ENCODE data around the gene CBFA2T2.
"Not testable (repeated sequence)": the region's sequence is repeated elsewhere in the genome, so short reads cannot be mapped to it uniquely, and the experiment has no call there.

CBFA2T2 gene

DNA sequence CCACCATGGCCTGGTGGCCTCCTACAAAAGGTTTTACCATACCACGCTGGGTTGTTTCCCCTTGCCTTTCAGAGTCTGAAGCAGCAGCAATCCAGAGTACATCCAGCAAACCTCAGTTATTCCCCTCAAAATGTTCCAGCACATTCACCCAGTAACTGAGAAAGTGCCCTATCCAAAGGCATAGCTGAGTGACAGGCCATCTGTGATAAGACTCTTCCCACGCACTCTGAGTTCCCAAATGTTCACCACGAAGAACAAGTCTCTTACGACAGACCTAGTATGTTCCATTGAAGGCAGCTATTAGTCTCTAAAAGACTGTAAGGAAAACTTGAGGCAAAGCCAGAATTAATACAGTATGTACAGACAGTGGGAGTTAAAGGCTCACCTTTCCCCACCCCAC is 140.6 kb downstream of the CBFA2T2 start:
- DNase-seq = no peak

- DNase-seq = not testable (repeated sequence)
Measured at GRCh38 chr20:33631910-33632309, 142.0 kb downstream of the CBFA2T2 start.

GRCh38 chr20:33635341-33635740 is 145.4 kb downstream of the CBFA2T2 start:
- DNase-seq = no peak

DNA sequence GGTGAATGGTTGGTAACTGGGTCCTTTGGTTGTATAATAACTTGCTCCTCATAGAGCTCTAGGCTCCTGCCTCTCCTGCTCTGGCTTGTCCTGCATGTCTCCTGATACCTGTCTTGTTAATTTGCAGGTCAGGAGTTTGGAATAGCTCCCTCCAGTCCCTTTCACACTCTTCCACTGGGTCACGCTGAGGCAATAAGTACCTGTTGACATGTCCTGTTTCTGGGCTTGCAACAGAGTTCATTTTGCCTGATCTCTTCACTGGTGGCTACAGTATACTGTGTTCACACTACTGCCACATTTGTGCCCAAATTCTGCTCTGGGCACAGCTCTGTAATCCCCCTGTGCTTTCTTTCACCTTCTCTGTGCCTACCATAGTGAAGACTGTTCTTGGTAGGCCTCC is 146.9 kb downstream of the CBFA2T2 start:
- no peak for DNase-seq

GRCh38 chr20:33640287-33640686 is 150.4 kb downstream of the CBFA2T2 start:
- no peak for DNase-seq

DNA sequence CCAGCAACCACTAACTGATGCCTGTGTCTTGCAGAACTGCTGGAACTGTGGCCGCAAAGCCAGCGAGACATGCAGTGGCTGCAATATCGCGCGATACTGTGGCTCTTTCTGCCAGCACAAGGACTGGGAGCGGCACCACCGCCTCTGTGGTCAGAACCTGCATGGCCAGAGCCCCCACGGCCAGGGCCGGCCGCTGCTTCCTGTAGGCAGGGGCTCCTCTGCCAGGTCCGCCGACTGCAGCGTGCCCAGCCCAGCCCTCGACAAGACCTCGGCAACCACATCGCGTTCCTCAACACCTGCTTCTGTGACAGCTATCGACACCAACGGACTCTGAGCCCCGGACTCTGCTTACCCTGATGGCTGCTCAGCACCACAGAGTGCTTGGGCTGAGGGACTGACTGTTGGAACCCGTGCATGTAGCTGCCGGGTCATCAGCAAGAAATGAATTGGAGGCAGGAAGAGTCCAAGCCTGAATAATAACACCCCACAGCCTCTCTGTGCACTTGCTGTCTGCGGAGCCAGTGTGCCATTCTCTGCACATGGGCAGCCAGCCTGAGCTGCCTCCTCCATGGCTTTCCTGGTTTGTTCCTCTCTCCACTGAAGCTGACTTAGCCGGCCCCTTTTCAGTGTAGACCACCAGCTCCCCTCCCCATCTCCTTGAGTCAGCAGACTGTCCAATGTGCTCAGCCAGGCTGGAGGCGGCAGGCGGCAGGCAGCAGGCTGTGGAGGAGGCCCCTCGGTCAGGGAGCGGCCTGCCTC is 154.6 kb downstream of the CBFA2T2 start:
- DNase-seq = no peak

DNA sequence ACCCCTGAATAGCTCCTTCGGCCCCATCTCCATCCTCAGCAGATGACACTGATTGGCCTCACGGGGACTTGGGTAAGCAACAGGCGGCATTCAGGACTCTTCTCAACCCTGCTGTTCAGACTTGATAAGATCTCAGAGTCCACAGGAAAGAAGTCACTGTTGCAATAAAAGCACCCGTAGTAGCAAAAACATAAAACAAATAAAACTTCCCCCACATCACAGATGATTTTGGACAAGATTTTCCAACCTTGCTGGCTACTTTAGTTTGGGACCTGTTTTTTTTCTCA is 155.1 kb downstream of the CBFA2T2 start:
- DNase-seq = no peak

- no peak for DNase-seq
Measured at GRCh38 chr20:33645396-33645795, 155.5 kb downstream of the CBFA2T2 start.

- no peak for DNase-seq
Measured at GRCh38 chr20:33646191-33646590, 156.3 kb downstream of the CBFA2T2 start.

DNA sequence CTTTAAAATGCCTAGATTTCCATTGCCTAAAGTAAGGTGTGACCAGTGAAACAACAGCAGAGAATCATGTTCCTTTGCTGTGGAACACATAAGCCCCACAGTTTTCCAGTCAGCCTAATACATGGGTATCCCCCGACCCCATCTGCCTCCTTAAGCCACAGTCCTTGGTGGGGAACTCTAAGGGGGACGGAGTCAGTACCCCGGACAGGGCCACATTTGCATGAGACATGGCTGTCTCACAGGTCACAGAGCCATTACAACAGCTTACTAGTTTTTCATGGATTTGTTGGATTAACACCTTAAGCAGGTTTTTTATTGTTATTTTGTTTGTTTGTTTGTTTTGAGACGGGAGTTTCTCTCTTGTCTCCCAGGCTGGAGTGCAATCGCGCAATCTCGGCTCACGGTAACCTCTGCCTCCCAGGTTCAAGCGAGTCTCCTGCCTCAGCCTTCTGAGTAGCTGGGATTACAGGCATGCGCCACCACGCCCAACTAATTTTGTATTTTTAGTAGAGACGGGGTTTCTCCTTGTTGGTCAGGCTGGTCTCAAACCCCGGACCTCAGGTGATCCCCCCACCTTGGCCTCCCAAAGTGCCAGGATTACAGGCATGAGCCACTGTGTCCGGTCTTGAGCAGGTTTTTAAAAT is 157.2 kb downstream of the CBFA2T2 start:
- DNase-seq = not testable (repeated sequence)

DNA sequence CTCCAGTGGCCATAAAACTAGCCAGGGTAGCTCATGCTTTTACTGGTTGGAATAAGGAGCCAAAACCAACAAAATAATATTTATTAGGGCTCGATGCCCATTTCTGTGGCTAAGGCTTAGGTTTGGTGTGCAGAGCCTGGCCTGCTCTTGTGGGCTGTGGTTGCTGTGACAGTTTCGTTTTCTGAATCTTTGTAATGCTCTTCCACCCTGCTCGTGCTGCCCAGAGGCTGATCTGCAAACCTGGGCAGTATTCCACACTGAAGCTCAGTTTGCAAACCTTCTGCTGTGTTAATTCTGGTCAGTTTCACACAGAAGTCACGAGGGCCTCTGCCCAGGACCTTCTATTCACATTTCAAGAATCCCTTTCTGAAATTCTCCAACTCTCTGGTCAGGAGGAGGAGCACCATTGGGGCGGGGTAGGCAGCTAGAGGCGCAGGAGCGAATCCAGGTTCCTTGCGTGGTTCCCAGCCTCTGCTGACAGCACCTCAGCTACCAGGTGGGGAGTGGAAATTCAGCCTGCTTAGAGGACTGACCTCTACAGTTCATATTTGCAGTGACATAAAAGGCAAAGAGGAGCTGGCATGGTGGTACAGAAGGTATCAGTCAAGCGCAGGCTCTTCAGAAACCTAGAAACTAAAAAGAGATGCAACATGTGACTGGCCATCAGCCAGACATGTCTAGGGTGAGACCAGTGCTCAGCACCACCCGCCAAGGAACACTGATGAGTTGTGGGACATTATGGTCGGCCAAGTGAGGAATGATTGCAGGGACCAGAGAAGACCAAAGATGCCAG is 157.9 kb downstream of the CBFA2T2 start:
- DNase-seq = no peak

DNA sequence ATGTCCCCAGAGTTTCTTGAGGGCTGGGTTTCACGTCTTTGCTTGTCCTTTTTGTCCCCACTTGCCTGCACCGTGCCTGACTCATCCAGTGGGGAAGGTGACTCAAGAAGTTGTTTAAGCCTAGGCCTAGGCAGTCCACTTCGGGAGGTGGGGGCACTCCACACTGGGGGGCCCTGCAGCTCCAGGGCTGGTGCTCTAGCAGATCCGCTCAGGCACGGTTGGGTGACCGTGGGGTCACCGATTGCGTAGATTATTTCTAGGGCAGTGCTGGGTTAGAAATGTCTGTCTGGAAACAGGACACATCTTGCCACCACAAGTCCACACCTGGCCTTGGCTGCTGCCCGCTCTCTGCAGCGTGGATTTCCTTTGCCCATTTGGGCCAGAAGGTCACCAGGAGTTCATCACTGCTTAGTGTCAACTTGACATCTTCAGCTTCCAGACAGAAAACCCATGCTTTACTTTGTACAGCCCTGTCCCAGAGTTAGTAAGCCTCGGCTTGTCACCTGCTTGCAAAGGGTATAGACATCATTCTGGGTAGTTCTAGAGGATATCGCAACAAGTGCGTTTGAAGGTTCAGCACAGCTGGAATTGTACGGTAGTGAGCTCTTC is 158.6 kb downstream of the CBFA2T2 start:
- no peak for DNase-seq

GRCh38 chr20:33649201-33649681 is 159.3 kb downstream of the CBFA2T2 start:
- DNase-seq = no peak

DNA sequence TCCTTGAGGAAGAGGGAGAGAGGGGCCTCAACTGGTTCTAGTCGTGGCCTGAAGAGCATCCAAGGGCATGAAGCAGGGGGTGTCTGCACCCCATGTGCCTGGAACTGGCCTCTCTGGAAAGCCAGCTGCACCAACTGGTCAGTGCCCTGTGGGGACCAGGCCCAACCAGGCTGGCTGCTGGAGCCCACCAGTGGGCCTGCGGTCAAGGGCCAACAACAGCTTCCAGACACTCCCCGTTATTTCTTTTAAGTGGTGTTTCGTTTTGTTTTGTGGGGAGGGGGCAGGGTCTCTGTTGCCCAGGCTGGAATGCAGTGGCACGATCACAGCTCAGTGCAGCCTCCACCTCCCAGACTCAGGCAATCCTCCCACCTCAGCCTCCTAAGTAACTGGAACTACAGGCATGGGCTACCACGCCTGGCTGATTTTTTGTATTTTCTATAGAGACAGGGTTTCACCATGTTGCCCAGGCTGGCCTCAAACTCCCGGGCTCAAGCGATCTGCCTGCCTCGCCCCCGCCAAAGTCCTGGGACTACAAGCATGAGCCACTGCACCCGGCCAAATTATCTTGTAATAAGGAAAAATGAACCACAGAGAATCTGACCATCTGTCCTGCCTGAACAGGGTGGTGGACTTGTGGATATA is 160.3 kb downstream of the CBFA2T2 start:
- no peak for DNase-seq

DNA sequence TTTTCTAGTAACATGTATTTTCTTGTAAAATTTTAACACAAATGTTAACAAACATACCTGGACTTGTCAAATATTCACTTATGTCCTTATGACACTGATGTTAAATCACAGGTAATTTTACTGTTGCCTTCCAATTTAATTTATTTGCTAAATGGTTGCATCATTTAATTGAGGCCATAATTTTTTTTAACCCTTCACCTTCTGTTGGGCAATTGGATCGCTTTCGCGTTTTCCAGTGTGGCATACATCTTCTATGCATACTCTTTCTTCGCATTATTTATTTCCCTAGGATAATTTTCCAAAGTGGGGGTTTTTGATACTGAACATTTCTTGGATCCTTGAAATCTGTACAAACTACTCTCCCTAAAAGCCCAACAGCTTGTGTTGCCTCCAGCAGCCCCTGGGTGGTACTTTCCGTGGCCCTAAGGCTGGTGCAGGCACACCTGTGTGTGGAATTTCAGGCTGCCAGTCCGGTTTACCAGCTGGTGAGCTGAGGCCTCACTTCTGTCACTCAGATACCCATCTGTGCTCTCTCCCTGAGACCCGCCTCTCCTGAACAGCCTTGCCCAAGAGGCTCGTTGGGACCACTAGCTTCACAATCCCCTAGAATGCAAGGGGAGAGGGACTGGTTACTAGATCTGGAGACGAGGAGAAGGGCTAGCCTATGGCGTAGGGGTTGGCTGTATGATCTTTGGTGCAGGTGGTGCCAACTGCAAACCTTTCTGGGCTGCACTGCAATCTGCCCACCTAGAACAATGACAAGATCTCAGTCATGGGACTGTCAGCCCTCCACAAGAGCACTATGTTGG is 161.1 kb downstream of the CBFA2T2 start:
- no peak for DNase-seq

GRCh38 chr20:33651562-33652048 is 161.7 kb downstream of the CBFA2T2 start:
- no peak for DNase-seq

DNA sequence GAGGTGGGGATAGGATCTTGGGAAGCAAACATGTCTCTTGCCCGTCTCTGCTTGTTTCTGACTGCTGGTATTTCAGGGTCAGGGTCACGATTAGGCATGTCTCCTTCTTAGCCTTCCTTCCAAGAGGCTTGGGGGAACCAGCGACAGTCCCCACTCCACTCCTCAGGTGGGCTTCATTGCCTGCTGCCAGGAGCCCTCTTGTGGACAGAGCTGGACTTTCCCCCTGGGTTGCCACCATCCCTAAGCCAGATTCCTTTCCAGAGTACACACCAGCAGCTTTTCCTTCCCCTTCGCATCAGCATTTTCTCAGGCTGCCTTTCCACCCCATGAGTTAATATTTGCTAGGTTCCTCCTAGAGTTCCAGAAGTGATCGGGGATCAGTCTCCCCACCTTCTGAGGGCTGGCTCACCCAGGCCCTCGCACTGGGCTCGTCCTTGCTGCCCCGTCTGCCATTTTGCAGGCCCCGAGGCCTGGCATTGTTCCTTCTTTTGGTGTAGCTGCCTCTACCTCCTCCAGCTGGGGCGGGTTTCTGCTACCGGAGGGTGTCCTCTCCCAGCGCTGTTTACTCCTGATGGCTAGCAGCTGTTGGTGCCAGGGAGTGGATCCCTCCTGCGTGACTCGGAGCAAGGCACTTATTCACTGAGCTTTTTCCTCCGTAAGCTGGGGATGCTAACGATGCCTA is 163.5 kb downstream of the CBFA2T2 start:
- DNase-seq = no peak

GRCh38 chr20:33653900-33654596 is 164.2 kb downstream of the CBFA2T2 start:
- DNase-seq = no peak

DNA sequence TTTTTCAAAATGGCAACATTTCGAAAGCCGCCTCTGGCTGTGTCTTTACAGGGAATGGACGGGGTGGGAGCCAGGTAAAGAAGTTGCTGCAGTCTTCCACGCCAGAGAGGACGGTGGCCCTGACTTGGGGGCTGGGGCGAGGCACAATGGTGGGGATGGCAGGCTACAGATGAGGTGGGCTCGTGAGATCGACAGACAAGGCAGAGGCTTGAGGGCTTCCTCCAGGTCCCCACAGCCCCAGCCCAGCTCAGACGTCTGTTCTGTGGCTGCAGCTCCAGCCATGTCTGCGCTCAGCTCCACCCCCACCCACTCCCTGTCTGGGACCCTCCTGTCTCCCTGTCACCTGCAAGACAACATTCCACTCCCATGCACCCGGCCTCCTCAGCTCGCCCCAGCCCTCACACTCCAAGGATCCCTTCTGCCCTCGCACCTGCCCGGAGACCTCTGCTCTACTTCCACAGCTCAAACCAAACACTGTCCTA is 164.8 kb downstream of the CBFA2T2 start:
- no peak for DNase-seq

DNA sequence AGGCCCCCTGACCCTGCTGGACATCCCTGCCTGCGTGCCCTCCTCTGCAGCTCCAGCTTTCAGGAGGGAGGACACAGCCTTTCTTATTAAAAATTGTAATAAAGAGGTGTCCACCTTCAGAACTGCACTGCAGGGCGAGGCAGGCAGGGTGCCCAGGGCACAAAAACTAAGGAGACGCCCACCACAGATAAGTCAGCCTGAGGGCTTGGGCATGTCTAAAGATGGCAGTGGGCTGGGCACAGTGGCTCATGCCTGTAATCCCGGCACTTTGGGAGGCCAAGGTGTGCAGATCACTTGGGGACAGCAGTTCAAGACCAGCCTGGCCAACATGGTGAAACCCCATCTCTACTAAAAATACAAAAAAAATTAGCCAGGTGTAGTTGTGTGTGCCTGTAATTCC is 165.3 kb downstream of the CBFA2T2 start:
- no peak for DNase-seq

All from activated CD4-positive, alpha-beta T cell treated with anti-CD3 and anti-CD28 coated beads for 1 hour (primary cell).